Measurements from ENCODE around the gene SMPD3. TPM values are rescaled to one million over a fixed set of nuclear protein-coding genes. Genes with fewer than 3 reads are reported as not detected.

The SMPD3 gene
- total RNA-seq, 1 donor from 2014 or later: 64.8 TPM

- DNase-seq (ENCODE audit: low spot score in 2 of 2) (no peak), FAIRE-seq (no peak)
Measured at GRCh38 chr16:68346892-68347480, 101.3 kb downstream of the SMPD3 start.

DNA sequence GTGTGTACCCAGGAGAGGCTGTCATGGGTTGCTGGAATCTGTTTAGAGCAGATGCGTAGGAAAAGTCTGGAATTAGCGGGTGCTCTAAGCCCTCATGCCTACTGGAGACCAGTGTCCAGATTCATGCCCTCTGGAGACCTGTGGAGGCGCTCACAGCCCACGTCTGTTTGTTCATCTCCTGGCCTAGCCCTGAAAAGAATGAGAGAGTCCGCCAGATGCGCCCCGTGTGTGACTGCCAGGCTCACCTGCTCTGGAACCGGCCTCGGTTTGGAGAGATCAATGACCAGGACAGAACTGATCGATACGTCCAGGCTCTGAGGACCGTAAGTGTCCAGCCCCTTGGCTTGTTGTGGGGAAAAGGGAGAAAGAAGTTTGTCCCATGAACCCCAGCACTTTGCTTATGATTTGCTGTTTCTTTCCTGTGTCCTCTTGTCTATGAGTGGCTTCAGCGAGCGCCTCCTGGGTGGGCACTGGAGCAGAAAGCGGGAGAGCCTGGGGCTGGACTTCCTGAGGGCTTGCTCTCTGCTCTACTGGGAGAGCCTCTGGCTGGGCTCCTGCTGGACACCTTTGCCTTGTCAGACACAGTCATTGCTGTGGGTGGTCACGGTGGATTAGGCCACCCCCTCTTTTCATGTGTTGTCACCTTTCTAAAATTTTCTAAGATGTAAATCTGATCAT is 102.2 kb downstream of the SMPD3 start:
- FAIRE-seq: no peak

DNA sequence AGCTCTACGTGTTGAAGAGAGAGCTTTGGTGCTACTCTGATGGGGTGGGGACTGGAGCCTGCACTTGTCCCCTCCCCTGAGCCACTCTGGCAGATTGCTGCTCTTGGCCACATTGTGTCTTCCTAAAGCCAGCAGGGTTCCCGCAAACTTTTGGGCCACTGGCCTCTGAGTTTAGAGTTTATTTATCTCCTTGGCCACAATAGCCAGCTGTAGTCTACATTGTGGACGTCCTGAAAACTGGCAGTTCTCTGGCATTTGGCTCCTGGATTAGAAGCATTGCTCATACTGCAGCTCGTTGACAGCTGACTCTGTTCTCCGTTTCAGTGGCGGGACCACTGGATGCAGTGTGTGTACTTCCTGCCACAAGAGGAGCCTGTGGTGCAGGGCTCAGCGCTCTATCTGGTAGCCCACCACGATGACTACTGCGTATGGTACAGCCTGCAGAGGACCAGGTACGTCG is 102.9 kb downstream of the SMPD3 start:
- FAIRE-seq: no peak

More for the DNA sequence above, 102.2 kb downstream of the SMPD3 start:
- DNase-seq (ENCODE audit: low spot score in 2 of 2): no peak

GRCh38 chr16:68344252-68344651 is 104.1 kb downstream of the SMPD3 start:
- no peak for FAIRE-seq
- no peak for DNase-seq (ENCODE audit: low spot score in 2 of 2)

More for the DNA sequence above, 102.9 kb downstream of the SMPD3 start:
- no peak for DNase-seq (ENCODE audit: low spot score in 2 of 2)

DNA sequence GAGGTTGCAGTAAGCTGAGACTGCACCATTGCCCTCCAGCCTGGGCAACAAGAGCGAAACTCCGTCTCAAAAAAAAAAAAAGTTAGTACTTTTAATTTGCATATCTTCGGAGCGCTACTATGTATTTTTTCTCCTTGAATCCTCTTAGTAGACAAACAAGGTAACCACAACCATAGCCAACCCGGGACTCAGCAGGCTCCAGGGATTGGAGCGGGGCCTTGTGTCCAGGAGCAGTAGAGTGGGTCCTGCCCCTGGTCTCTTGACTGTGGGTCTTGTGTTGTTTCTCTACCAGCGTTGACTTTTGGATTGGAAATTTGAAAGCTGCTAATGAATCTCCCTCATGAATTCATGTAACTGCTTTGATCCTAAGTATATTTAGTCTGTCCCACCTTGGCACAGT is 105.2 kb downstream of the SMPD3 start:
- DNase-seq (ENCODE audit: low spot score in 2 of 2) (no peak), FAIRE-seq (no peak)

DNA sequence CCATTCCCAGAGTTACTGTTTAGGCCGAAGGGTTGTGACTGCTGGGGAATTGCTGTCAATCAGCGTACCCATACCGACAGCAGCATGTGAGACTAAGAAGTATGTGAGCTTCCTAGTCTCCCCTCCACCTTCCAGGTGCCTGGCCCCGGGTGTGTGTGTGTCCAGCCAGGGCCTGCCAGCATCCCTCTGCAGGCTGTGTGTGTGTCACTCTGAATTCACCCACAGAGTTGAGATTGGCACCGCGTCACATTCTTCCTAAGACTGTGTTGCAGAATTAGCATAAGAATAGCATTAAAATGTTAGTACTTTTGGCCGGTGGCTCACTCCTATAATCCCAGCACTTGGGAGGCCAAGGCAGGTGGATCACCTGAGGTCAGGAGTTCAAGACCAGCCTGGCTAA is 105.7 kb downstream of the SMPD3 start:
- DNase-seq (ENCODE audit: low spot score in 2 of 2) (no peak), FAIRE-seq (no peak)

DNA sequence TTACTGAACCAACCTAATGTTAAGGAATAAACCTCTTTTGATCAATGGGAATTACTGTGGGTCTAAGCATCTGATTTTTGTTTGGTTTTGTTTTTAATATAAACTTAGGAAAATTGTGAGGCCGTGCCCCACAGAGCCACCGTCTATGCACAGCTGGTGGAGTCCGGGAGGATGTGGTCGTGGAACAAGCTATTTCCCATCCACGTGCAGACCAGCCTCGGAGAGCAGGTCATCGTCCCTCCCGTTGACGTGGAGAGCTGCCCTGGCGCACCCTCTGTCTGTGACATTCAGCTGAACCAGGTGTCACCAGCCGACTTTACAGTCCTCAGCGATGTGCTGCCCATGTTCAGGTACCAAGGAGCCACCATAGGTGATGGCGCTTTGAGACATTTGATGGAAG is 109.1 kb downstream of the SMPD3 start:
- no peak for FAIRE-seq

GRCh38 chr16:68338326-68339119 is 109.8 kb downstream of the SMPD3 start:
- DNase-seq (ENCODE audit: low spot score in 2 of 2) (no peak), FAIRE-seq (no peak)

More for the DNA sequence above, 109.1 kb downstream of the SMPD3 start:
- no peak for DNase-seq (ENCODE audit: low spot score in 2 of 2)

DNA sequence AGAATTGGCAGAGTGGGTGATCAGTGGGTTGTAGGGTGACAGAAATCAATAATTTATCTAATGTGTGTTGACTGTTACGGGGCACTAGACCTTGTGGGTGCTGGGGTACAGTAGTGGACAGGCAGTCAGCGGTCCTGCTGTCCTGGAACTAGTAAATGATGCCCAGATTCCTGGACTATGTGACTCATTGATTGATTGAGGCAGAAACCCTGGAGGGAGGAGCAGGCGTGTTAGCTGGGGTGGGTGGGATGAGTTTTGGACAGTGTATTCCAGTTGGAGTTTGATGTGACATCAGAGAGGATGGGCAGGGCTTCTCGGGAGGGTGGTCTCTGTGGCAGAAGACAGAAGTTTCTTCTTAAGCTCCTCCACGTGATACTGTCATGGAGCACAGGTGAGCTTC is 113.1 kb downstream of the SMPD3 start:
- no peak for FAIRE-seq
- DNase-seq (ENCODE audit: low spot score in 2 of 2): no peak

DNA sequence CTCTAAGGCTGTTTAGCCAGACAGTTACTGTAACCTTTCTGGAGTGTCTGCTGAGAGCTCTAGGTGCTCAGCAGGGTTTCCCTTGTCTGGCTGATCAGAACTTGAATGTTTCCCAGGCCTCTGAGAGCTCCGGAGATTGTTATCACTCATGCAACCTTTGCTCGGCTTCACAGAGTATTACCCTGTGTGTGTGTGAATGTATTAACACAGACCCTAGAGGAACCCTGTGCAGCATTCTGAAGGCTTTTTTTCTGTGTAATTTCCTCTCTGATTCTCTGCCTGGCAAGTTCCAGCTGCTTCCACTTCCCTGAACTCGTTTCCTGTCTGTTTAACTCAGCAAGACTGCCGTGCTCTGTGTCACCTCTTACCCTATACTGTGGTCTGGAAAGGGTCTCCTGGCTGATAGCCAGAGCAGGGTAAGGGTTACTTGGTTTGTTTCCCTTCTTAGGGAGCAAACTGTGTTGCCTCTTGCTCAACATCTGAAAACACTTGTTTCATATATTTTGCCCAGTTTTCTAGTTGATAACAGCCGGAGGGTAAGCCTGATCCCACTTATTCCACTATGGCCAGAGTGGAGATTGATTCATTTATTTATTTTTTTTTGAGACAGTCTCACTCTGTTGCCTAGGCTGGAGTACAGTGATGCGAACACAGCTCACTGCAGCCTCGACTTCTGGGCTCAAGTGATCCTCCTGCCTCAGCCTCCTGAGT is 115.7 kb downstream of the SMPD3 start:
- DNase-seq (ENCODE audit: low spot score in 2 of 2) (no peak), FAIRE-seq (no peak)

- FAIRE-seq (no peak), DNase-seq (ENCODE audit: low spot score in 2 of 2) (no peak)
Measured at GRCh38 chr16:68331879-68332410, 116.4 kb downstream of the SMPD3 start.

DNA sequence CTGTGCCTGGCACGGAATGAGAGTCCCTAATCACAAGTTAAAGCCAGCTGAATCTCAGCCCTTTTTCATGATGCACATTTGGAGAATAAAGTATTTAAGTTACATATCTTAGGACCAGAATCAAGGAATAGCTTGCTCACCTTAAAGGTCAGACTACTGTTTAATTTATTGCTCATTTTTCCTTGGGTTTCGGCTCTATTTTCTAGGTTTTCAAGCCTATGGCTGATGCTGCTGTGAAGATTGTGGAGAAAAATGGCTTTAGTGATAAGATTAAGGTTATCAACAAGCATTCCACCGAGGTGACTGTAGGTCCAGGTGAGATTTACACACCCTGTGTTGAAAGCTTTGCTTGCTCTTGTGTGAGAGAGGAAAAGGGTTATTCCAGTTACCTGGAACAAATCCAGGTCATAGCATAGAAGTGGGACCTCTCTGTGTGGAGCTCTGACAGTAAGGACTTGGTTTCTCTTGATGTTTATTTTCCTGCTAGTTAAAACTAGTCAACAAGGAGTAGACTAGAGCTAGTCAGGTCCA is 119.4 kb downstream of the SMPD3 start:
- FAIRE-seq: no peak

GRCh38 chr16:68328151-68328859 is 120.0 kb downstream of the SMPD3 start:
- no peak for FAIRE-seq

More for the DNA sequence above, 119.4 kb downstream of the SMPD3 start:
- DNase-seq (ENCODE audit: low spot score in 2 of 2): no peak

GRCh38 chr16:68324780-68325357 is 123.4 kb downstream of the SMPD3 start:
- FAIRE-seq: no peak
- no peak for DNase-seq (ENCODE audit: low spot score in 2 of 2)

More at GRCh38 chr16:68328151-68328859, 120.0 kb downstream of the SMPD3 start:
- peak; percentile 55 to 79 for DNase-seq (ENCODE audit: low spot score in 2 of 2)

DNA sequence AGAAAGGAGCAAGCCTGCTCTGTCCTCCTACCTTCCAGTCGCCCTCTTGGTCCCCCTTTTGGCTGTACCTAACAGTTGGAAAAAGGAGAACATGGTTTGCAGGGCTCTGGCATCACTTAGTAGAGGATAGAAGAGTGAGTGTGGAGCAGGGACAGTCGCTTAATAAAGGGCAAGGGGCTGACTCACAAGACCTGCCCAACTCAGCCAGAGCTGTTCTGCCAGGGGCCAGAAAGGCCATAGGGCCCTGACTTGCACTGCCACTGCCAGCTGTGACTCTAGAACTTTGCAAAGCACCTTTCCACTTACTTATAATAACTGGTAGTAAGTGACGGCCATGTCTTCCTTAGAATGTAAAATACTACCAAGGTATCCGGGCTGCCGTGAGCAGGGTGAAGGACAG is 124.0 kb downstream of the SMPD3 start:
- no peak for FAIRE-seq
- DNase-seq (ENCODE audit: low spot score in 2 of 2): no peak

GRCh38 chr16:68319185-68319908 is 129.0 kb downstream of the SMPD3 start:
- no peak for FAIRE-seq
- DNase-seq (ENCODE audit: low spot score in 2 of 2): no peak

GRCh38 chr16:68313116-68313515 is 135.2 kb downstream of the SMPD3 start:
- FAIRE-seq (no peak), DNase-seq (ENCODE audit: low spot score in 2 of 2) (no peak)

DNA sequence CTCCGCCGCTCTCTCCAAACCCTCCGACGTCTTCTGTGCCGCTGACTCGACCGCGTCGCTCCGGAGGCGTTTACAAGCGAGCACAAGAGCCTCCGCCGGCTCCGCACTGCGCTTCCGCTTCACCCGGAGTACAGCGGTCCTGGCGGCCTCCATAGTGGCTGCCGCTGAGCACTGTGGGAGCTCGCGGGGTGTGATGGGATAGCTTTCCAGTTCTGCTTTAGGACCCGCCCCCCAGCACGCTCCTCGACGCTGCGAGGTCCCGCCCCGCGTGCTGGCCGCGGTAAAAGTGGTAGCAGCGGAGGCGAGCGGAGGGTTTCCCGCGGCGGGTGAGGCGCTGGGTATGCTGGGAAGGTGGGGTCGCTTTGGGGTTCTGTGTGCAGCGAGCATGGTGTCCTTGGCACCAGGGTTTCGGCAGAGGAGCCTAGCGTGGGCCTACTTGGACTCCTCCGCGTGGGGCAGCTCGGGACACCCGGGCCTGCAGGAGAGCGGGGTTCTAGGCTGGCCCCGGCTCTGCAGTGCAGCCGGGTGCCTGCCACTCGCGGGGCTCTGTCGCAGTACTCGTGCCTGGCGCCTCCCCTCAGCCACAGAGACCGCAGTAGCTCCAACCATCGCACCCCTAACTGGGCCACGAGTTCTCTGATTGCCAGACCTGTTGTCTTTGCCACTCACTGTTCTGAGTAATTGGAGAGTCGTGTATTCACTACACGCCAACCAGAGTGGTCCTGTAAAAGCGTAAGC is 137.4 kb downstream of the SMPD3 start, which contains the start of the genes PRMT7 and SLC7A6OS:
Gene PRMT7 (plus strand): TSS at position 246 of the 738 bp plus-strand sequence. CDS start 4,961 bp downstream, outside the sequence.
Gene SLC7A6OS (minus strand): TSS at position 173 of the 738 bp plus-strand sequence. CDS start 20 bp downstream, at position 153.
- DNase-seq (ENCODE audit: low spot score in 2 of 2) (peak; percentile 91 to 97), FAIRE-seq (no peak)
